ENCODE data around the gene RBM43.

- no peak for TF ChIP-seq CTCF (IDR thresholded peaks at IDR 0.05)
- no peak for TF ChIP-seq POLR2A (IDR thresholded peaks at IDR 0.05)
Measured at GRCh38 chr2:151271824-151272223, 10.2 kb upstream of the RBM43 start.

Data from adrenal gland (tissue), 5 donors.